ENCODE data around the gene QRICH2.

DNA sequence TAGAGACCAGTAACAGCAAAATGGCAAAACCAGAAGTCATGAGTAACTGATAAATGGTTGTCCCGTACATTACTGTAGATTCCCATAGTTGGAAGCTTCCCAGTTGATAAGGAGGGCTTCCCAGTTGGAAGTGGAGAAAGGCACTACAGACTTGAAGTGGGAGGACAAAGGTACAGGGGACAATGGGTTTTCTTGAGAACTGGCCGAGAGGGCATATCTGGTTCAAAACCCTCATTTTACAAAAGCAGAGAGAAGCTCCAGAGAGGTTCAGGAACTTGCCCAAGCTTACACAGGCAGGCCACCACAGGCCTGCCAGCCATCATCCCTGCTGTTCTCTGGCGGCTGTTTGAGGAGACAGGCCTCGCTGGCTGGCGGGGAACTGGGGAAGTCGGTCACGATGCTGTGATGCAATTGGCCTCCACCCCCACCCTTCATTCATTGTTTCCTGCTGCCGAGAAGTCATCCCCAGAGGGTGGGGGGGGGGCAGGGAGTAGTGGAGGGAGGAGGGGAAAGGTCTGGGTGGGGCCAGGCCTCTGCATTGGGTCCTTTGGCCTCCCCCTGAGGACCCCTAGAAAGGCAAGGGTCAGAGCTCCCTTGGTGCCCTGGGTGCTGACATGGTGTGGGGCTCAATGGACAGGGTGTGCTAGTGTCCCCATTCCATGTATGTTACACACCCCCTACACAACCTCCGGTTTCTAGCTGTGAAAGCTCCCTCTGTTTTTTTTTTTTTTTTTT lies 39.9 kb downstream of the QRICH2 start:
- TF ChIP-seq, protein P1, sequence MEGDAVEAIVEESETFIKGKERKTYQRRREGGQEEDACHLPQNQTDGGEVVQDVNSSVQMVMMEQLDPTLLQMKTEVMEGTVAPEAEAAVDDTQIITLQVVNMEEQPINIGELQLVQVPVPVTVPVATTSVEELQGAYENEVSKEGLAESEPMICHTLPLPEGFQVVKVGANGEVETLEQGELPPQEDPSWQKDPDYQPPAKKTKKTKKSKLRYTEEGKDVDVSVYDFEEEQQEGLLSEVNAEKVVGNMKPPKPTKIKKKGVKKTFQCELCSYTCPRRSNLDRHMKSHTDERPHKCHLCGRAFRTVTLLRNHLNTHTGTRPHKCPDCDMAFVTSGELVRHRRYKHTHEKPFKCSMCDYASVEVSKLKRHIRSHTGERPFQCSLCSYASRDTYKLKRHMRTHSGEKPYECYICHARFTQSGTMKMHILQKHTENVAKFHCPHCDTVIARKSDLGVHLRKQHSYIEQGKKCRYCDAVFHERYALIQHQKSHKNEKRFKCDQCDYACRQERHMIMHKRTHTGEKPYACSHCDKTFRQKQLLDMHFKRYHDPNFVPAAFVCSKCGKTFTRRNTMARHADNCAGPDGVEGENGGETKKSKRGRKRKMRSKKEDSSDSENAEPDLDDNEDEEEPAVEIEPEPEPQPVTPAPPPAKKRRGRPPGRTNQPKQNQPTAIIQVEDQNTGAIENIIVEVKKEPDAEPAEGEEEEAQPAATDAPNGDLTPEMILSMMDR (IDR thresholded peaks at IDR 0.05), result no peak
- TF ChIP-seq POLR2A (IDR thresholded peaks at IDR 0.05), result no peak

Measured in testis (tissue), 2 donors.